AG04449 (cell line): ENCODE data around the gene LDHA.

ENCODE experiments used
- CTCF ChIA-PET: fragments of 350-600 bp; formaldehyde crosslinking; extraction: SDS; loops from one replicate; lab custom pipeline; 2021; ENCODE audit warnings: antibody characterized with exemption; lab: Yijun Ruan, JAX
- POLR2A ChIA-PET: fragments of 400-600, 350-600 bp; formaldehyde crosslinking; extraction: SDS; loops from one replicate; lab custom pipeline; 2020; ENCODE audit warnings: antibody characterized with exemption, inconsistent platforms; lab: Yijun Ruan, JAX
- DNase-seq: peaks from one replicate; pipeline ENCODE4 v3.0.0-alpha.2; 2010; ENCODE audit warnings: low read depth, low spot score
- H3K4me3 ChIP-seq: 2 replicates; pipeline ENCODE4 v1.5.1; 2011; ENCODE audit warnings: low read depth, mild to moderate bottlenecking, control low read depth, low read length
- TF ChIP-seq, protein P1 (sequence below): IDR thresholded peaks from one replicate; pipeline ENCODE4 v1.5.1; 2011; ENCODE audit warnings: mild to moderate bottlenecking, moderate library complexity, low read length, control low read depth, inconsistent platforms; ENCODE audit not compliant: insufficient read depth; ENCODE audit errors: missing control alignments

LDHA gene

DNA sequence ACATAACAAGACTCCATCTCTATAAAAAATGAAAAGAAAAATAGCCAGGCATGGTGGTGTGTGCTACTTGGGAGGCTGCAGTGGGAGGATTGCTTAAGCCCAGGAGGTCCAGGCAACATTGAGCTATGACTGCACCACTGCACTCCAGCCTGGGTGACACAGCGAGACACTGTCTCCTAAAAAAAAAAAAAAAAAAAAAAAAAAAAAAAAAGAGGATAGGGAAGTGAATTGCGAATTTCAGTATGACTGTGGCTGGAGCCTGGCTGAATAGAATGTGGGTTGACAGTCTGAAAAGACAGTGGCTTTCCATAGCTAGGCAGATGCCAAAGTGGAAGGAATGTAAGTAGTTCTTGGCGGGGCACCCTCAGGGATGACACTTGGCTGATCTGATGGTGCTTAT lies 54.9 kb downstream of the LDHA start:
- CTCF ChIA-PET = no interaction called here
- DNase-seq = no peak
- TF ChIP-seq, protein P1, sequence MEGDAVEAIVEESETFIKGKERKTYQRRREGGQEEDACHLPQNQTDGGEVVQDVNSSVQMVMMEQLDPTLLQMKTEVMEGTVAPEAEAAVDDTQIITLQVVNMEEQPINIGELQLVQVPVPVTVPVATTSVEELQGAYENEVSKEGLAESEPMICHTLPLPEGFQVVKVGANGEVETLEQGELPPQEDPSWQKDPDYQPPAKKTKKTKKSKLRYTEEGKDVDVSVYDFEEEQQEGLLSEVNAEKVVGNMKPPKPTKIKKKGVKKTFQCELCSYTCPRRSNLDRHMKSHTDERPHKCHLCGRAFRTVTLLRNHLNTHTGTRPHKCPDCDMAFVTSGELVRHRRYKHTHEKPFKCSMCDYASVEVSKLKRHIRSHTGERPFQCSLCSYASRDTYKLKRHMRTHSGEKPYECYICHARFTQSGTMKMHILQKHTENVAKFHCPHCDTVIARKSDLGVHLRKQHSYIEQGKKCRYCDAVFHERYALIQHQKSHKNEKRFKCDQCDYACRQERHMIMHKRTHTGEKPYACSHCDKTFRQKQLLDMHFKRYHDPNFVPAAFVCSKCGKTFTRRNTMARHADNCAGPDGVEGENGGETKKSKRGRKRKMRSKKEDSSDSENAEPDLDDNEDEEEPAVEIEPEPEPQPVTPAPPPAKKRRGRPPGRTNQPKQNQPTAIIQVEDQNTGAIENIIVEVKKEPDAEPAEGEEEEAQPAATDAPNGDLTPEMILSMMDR = no peak
- POLR2A ChIA-PET = no interaction called here
- H3K4me3 ChIP-seq = no peak overlapping the region

DNA sequence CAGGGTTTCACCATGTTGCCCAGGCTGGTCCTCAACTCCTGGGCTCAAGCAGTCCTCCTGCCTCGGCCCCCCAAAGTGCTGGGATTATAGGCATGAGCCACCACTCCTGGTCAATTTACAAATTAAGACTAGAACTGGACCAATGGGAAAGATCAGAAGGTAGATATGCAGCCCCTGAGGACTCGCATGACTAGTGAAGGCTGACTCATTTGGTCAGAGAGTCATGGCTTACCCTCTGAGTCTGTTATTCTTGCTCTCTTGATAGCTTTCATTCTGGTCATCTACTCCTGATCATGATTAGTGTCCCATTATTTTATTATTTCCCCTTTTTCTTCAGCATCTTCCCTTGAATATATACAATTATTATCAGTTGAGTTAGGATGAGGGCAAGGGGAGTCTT lies 58.6 kb downstream of the LDHA start:
- no peak overlapping the region for H3K4me3 ChIP-seq
- ChIA-PET POLR2A (interaction anchor here (0.6 kb wide), 1 partner anchor 19 kb away, joined by 4 read pairs; no protein-coding TSS in a partner anchor), CTCF (interaction anchor here (1.6 kb wide), 1 partner anchor 14 kb away, joined by 4 read pairs; no protein-coding TSS in a partner anchor)
- no peak for DNase-seq
- TF ChIP-seq, protein P1 = no peak

DNA sequence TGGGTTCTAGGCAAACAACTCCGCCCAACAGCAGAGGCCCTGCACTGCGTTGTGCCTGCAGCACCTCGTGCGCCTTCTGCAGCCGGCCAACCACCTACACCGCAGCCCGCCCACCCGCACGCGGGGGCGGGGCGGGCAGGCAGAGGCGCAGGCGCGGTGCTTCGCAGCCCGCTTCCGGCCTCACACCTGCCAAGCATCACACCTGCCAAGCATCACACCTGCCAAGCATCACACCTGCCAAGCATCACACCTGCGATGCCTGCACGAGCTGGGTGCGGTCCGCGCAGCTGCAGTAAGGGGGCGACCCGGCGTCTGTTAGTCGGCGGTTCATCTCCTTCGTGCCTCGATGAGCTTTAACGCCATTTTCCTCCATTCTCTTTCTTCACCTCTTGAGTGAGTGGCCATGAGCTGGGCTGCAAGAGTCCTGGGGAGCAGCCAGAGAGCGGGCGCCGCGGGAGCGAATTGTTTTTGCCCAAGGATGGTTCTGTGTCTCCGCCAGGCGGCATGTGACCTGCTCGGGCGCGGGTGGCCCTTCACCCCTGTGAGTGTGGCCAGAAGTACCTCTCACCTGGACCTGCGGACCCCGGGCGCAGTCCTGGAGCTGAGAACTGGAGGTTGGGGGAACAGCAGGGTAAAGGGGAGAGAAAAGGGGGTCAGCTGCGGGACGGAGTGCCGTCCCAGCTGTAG lies 61.5 kb downstream of the LDHA start, which contains the start of gene LDHAL6A:
Gene LDHAL6A, plus strand, starts transcription at position 171 of the 687 bp plus-strand sequence. CDS start 825 bp downstream, outside the sequence.
- DNase-seq = no peak
- TF ChIP-seq, protein P1 = no peak
- ChIA-PET CTCF (interaction anchor here (1.5 kb wide), 1 partner anchor 30 kb away, joined by 3 read pairs; no protein-coding TSS in a partner anchor), POLR2A (no interaction called here)
- peak within 1 kb of the TSS; percentile 12; the same call in 1 of the 2 replicates for H3K4me3 ChIP-seq

DNA sequence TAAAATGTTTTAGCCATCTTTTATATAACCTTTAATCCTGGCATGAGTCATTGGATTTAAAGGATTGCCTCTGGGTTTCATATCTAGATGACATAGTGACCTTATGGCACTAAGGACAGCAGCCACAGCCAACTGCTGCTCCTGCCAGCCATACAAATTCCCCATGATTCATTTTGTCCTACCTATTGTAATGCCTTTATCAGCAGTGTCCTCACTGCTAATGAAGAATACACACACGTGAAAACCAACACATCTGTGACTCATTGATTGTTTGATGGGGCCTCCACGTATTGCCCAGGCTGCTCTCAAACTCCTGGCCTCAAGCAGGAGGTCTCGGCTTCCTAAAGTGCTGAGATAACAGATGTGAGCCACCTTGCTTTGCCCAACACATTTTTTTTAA lies 63.1 kb downstream of the LDHA start:
- ChIA-PET CTCF (no interaction called here), POLR2A (no interaction called here)
- no peak for DNase-seq
- H3K4me3 ChIP-seq = no peak overlapping the region
- TF ChIP-seq, protein P1 = no peak
